HEK293T (cell line): ENCODE results near the gene RMND5B.
"Not testable (repeated sequence)": the region's sequence is repeated elsewhere in the genome, so short reads cannot be mapped to it uniquely, and the experiment has no call there.

Experiments used
- CTCF ChIA-PET: fragments of 350-600 bp; formaldehyde crosslinking; extraction: SDS; loops from one replicate; lab custom pipeline; 2021; ENCODE audit warnings: antibody characterized with exemption, inconsistent platforms; lab: Yijun Ruan, JAX
- POLR2A ChIA-PET: fragments of 350-600 bp; formaldehyde crosslinking; extraction: SDS; loops from one replicate; lab custom pipeline; 2020; ENCODE audit warnings: antibody characterized with exemption, inconsistent platforms; lab: Yijun Ruan, JAX
- DNase-seq: peaks from one replicate; pipeline ENCODE4 v3.0.0; 2012; ENCODE audit warnings: mixed read lengths; ENCODE audit errors: extremely low spot score
- ARNT ChIP-seq: fragments of 450-650 bp; IDR thresholded peaks from 2 replicates; pipeline ENCODE4 v1.6.1; 2017; ENCODE audit warnings: mild to moderate bottlenecking
- BHLHE40 ChIP-seq: fragments of 450-650 bp; IDR thresholded peaks from 2 replicates; pipeline ENCODE4 v1.6.1; 2016; ENCODE audit warnings: mild to moderate bottlenecking, moderate library complexity, borderline replicate concordance
- CTBP1 ChIP-seq: fragments of 450-650 bp; IDR thresholded peaks from 2 replicates; pipeline ENCODE4 v1.6.1; 2016; ENCODE audit warnings: borderline replicate concordance
- ELF4 ChIP-seq: fragments of 450-650 bp; IDR thresholded peaks from 2 replicates; pipeline ENCODE4 v1.6.1; 2017; ENCODE audit warnings: antibody characterized with exemption
- FOXK2 ChIP-seq: fragments of 450-650 bp; IDR thresholded peaks from 2 replicates; pipeline ENCODE4 v1.6.1; 2016; ENCODE audit warnings: mild to moderate bottlenecking
- FOXM1 ChIP-seq: fragments of 450-650 bp; IDR thresholded peaks from 2 replicates; pipeline ENCODE4 v1.6.1; 2017; ENCODE audit warnings: mild to moderate bottlenecking, borderline replicate concordance
- HDGF ChIP-seq: fragments of 450-650 bp; IDR thresholded peaks from 2 replicates; pipeline ENCODE4 v1.6.1; 2017; ENCODE audit warnings: antibody characterized with exemption, borderline replicate concordance
- L3MBTL2 ChIP-seq: fragments of 450-650 bp; conservative IDR thresholded peaks from 2 replicates; pipeline ENCODE4 v1.6.1; 2016; ENCODE audit warnings: mild to moderate bottlenecking
- LEF1 ChIP-seq: fragments of 450-650 bp; IDR thresholded peaks from 2 replicates; pipeline ENCODE4 v1.6.1; 2017; ENCODE audit warnings: mild to moderate bottlenecking, borderline replicate concordance
- NFRKB ChIP-seq: fragments of 450-650 bp; IDR thresholded peaks from 2 replicates; pipeline ENCODE4 v1.6.1; 2016; ENCODE audit warnings: mild to moderate bottlenecking, moderate library complexity
- SP1 ChIP-seq: fragments of 450-650 bp; IDR thresholded peaks from 2 replicates; pipeline ENCODE4 v1.6.1; 2017
- SUZ12 ChIP-seq: fragments of 450-650 bp; IDR thresholded peaks from 2 replicates; pipeline ENCODE4 v1.6.1; 2016; ENCODE audit warnings: mild to moderate bottlenecking
- TARDBP ChIP-seq: fragments of 450-650 bp; IDR thresholded peaks from 2 replicates; pipeline ENCODE4 v1.6.1; 2016
- ZNF384 ChIP-seq: fragments of 450-650 bp; IDR thresholded peaks from 2 replicates; pipeline ENCODE4 v1.6.1; 2016
- TF ChIP-seq, protein P1 (sequence below): fragments of 450-650 bp; IDR thresholded peaks from 2 replicates; pipeline ENCODE4 v1.6.1; 2016

RMND5B gene

DNA sequence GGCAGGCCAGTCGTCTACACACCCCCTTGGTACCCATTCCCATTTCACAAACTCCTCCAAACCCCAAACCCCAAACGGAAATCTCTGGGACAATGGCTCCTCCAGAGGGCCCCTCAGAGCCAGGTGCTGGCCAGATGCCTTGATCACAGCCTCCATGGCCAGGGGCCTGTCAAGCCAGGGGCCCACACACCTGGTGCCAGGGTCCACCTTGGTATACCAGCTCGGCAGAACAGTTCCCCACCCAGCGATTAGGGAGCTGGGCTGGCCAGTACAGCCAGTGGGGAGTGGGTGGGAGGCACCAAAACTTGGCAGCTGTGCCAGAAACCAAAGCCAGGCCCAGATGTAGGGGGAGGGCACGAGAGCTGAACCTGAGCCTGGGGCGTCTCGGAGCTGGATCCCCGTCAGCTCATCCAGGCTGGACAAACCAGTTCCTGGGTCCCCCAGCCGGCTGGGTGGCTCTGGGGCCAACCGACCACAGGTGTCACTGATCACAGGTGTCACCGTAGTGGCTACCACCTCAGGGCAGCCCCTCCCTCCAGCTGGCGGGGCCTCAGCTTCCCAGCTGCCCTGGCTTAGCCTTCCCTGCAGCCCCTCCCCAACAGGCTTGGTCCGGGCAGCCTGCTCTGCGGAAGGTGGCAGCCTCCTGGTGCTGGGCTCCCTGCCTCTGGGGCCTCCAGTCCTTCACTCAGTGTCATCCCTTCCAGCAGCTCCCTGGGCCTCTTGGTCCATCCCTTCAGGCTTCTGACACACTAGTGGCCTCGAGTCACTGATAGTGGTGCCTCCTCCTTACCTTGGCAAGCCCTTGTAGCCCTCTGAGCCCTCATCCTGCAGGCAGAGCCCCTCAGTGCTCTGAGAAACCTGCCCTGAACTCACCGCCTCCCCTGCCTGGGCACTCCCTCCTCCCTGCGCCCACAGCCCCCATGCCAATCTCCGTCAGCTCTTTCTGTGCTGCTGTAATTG is 6.6 kb upstream of the RMND5B start:
- no peak for DNase-seq
- CTCF ChIA-PET: interaction anchor here (0.7 kb wide), 1 partner anchor 49 kb away, joined by 4 read pairs; no protein-coding TSS in a partner anchor
- TF ChIP-seq FOXK2 (no peak), ELF4 (no peak), NFRKB (no peak), SUZ12 (no peak), BHLHE40 (no peak)
- POLR2A ChIA-PET: no interaction called here

DNA sequence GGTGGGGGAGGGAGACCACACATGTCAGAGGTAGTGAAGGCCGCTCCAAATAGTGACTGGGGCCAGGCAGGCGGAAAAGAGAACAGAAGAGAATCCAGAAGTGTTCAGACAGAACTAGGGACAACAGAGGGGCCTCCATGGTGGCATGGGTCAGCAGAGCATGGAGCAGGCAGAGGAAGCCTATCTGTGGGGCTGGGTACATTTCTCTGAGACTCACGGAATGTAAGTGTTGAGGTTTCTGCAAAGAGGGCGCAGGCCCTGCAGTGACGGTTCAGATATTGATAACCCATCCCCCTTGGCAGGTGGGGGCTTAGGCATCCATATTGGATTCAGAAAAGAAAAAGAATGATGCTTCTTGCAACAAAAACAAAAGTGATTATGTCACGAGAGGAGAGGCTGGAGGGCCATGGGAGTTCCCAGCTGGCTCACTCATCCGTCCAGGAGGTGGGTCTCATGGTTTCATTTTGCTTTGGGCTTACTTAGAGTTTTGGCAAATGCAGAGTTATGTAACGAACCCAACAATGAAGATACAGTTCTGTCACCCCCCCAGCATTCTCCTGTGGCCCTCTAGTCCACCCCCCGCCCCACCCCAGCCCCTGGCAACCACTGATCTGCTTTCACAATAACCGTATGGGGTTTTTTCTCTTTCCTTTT is 5.4 kb upstream of the RMND5B start:
- no peak for DNase-seq
- CTCF ChIA-PET: no interaction called here
- POLR2A ChIA-PET: no interaction called here
- TF ChIP-seq ZNF384 (no peak), SUZ12 (no peak), ELF4 (no peak), ARNT (no peak), L3MBTL2 (no peak), BHLHE40 (no peak), FOXK2 (no peak), HDGF (no peak), LEF1 (no peak)

DNA sequence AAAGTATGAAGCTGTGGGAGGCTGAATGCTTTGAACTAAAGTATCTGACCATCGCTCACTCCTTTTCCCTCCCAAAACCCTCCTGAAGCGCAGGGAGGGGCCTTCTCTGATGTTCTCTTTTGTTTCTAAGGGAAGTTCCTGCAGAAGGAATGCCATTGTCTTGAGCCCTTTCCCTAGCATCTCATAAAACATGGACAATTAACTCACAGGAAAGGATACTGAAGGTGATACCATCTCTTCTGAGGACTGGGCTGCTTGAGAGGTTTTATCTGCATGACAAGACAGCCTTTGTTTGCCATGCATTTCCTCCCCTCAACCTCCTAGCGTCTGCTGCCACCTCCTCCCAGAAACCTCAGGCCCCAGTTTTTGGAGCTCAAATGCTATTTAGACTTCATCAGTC is 4.3 kb upstream of the RMND5B start:
- ChIA-PET CTCF (no interaction called here), POLR2A (no interaction called here)
- TF ChIP-seq, protein P1, sequence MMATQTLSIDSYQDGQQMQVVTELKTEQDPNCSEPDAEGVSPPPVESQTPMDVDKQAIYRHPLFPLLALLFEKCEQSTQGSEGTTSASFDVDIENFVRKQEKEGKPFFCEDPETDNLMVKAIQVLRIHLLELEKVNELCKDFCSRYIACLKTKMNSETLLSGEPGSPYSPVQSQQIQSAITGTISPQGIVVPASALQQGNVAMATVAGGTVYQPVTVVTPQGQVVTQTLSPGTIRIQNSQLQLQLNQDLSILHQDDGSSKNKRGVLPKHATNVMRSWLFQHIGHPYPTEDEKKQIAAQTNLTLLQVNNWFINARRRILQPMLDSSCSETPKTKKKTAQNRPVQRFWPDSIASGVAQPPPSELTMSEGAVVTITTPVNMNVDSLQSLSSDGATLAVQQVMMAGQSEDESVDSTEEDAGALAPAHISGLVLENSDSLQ: no peak
- no peak for TF ChIP-seq FOXM1
- no peak for TF ChIP-seq ARNT
- no peak for TF ChIP-seq HDGF
- no peak for TF ChIP-seq SP1
- TF ChIP-seq CTBP1: no peak
- no peak for TF ChIP-seq TARDBP
- no peak for TF ChIP-seq ZNF384
- no peak for TF ChIP-seq NFRKB
- no peak for DNase-seq

DNA sequence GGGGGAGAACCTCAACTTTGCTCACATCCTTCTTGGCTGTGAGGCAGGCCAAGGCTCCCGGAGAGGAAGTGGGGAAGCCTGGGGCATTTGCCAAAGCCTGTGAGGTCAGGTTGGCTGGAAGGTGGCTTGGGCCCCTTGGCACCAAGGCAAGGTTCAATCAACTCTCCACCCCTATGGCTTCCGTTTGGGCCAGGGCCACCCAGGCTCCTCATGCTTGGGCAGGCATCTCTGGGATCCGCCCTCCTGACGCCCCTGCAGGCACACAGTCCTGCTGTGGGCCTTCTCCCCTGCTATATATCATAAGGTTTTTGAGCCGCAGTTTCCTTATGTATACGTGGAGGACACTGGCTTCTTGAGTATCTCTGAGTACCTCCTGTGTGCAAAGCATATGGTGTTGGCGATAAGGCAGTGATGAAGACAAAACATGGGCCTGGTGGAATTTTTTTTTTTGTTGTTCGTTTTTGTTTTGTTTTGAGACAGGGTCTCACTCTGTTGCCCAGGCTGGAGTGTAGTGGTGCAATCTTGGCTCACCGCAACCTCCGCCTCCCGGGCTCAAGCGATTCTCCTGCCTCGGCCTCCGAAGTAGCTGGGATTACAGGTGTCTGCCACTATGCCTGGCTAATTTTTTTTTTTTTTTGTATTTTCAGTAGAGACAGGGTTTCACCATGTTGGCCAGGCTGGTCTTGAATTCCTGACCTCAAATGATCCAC is 3.4 kb upstream of the RMND5B start:
- POLR2A ChIA-PET, DNase-seq: not testable (repeated sequence)
- CTCF ChIA-PET: interaction anchor here (0.6 kb wide), 1 partner anchor 51 kb away, joined by 3 read pairs; no protein-coding TSS in a partner anchor

DNA sequence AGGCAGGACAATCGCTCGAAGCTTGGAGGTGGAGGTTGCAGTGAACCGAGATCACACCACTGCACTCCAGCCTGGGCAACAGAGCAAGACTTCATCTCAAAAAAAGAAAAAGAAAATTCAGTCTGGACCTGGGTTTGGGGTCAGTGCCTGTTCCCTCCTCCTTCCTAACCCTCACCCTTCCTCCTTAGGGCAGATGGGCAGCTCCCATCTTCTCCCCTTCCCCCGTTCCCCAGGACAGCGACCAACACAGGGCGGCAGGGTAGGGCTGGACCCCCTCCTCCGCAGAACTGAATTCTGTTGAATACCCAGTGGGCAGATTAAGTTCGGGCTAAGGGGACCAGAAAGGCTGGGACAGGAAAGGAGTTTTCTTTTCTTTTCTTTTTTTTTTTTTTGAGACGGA is 1.5 kb upstream of the RMND5B start:
- ChIA-PET POLR2A (no interaction called here), CTCF (no interaction called here)
- no peak for DNase-seq
- TF ChIP-seq TARDBP: no peak
- TF ChIP-seq NFRKB: no peak
- TF ChIP-seq ZNF384: no peak
- TF ChIP-seq LEF1: no peak
- no peak for TF ChIP-seq HDGF

DNA sequence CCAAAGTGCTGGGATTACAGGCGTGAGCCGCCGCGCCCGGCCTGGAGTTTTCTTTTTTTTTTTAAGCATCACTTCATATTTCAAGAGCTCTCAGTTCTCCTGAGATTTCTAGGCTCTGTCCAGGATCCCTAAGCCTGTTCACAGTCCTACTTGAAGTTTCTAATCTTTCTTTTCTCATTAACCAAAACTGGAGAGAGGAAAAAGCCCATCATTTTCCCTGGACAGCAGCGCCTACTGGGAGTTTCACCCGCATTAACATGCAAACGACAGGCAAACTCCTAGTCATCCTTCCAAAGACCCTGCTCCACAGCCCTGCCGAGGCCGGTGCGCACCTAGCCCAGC is 609 bp upstream of the RMND5B start:
- ChIA-PET POLR2A (interaction anchor here (0.7 kb wide), 1 partner anchor 9 kb away, joined by 4 read pairs; no protein-coding TSS in a partner anchor), CTCF (interaction anchor here (0.6 to 2.8 kb wide), 2 partner anchors 8 to 10 kb away, joined by 4 to 14 read pairs; no protein-coding TSS in a partner anchor)
- DNase-seq: not testable (repeated sequence)

DNA sequence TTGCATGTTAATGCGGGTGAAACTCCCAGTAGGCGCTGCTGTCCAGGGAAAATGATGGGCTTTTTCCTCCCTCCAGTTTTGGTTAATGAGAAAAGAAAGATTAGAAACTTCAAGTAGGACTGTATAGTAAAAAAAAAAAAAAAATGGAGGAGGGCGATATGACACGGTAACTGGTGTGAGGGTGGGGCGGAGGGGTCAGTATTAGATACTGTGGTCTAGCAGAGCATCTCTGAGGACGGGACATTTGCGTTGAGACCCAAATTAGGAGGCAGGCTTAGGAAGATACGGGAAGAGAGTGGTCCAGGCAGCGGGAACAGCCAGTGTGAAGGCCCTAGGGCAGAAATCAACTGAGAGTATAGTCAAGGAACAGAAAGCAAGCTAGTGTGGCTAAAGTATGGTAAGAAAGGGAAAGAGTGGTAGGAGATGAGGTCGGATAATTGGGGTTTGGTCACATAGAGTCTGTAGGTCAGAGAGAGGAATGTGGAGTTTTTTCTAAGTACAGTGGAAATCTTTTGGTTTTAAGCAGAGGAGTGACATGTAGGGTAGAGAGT is 707 bp downstream of the RMND5B start:
- ChIA-PET CTCF (interaction anchor here (2.8 kb wide), 1 partner anchor 11 kb away, joined by 14 read pairs; no protein-coding TSS in a partner anchor), POLR2A (interaction anchor here (0.9 to 2.2 kb wide), 9 partner anchors 8 to 73 kb away, joined by 3 to 13 read pairs (median 6); partner anchors contain the start of genes HNRNPAB and NHP2)
- TF ChIP-seq CTBP1 (no peak), L3MBTL2 (peak; percentile 35; the same call in 1 of the 2 replicates), BHLHE40 (no peak), ZNF384 (peak; percentile 71)
- DNase-seq: no peak
